H1 (cell line): ENCODE data around the gene B3GALT4. TPM values are rescaled to one million over a fixed set of nuclear protein-coding genes. Genes with fewer than 3 reads are reported as not detected.

Experiments used
- CTCF ChIA-PET: fragments of 300-600 bp; sonication (Branson Sonifier 250); formaldehyde crosslinking; loops from one replicate; lab custom pipeline; 2021; ENCODE audit not compliant: partially characterized antibody; lab: Charles Lee
- POLR2A ChIA-PET: fragments of 300-600 bp; sonication (Branson Sonifier 250); formaldehyde crosslinking; loops from one replicate; lab custom pipeline; 2021; ENCODE audit warnings: inconsistent platforms; ENCODE audit not compliant: partially characterized antibody; lab: Charles Lee
- DNase-seq, 2 experiments: peaks; one replicate each; pipeline versions ENCODE4 v3.0.0 to v3.0.0-alpha.2; 2010 to 2022; ENCODE audit warnings: low spot score in 2 of 2, low read depth in 1 of 2, mixed read lengths in 1 of 2
- FAIRE-seq: peaks from 2 replicates; lab custom pipeline; 2011; peaks lifted over from hg19 to GRCh38; lab: Jason Lieb, UNC
- H2AFZ ChIP-seq: 2 replicates; pipeline ENCODE4 v1.8.1; 2012; ENCODE audit warnings: low read length, inconsistent platforms
- H2AK5ac ChIP-seq: 2 replicates; pipeline ENCODE4 v1.6.1; 2013; ENCODE audit warnings: low read depth, low read length
- H2BK120ac ChIP-seq: replicated peaks from 2 replicates; pipeline ENCODE3; 2013; ENCODE audit warnings: low read depth, low read length, inconsistent platforms
- H2BK12ac ChIP-seq: 2 replicates; pipeline ENCODE4 v1.6.1; 2013; ENCODE audit warnings: low read depth, low read length
- H2BK15ac ChIP-seq: 2 replicates; pipeline ENCODE4 v1.6.1; 2013; ENCODE audit warnings: low read length
- H2BK20ac ChIP-seq: 2 replicates; pipeline ENCODE4 v1.6.1; 2013; ENCODE audit warnings: low read length
- H2BK5ac ChIP-seq: 2 replicates; pipeline ENCODE4 v1.6.1; 2013; ENCODE audit warnings: low read depth, low read length
- H3K14ac ChIP-seq: 2 replicates; pipeline ENCODE4 v1.6.1; 2013; ENCODE audit warnings: inconsistent platforms; ENCODE audit not compliant: insufficient read length
- H3K18ac ChIP-seq: 2 replicates; pipeline ENCODE4 v1.6.1; 2013; ENCODE audit warnings: low read length; ENCODE audit errors: extremely low read depth
- H3K23ac ChIP-seq: 2 replicates; pipeline ENCODE4 v1.6.1; 2013; ENCODE audit warnings: inconsistent platforms; ENCODE audit not compliant: insufficient read length
- H3K23me2 ChIP-seq: 2 replicates; pipeline ENCODE4 v1.6.1; 2013; ENCODE audit warnings: low read depth, low read length
- H3K27ac ChIP-seq: 2 replicates; pipeline ENCODE4 v1.6.1; 2011; ENCODE audit warnings: low read depth, low read length, inconsistent platforms
- H3K27me3 ChIP-seq, 4 experiments: replicated peaks in 1 of 4; 1 replicate in 1 of 4; 2 replicates in 3 of 4; pipeline versions ENCODE4 v1.6.1 to v1.8.1; 2011 to 2013; ENCODE audit warnings: low read length in 3 of 4, mild to moderate bottlenecking in 3 of 4, inconsistent platforms in 2 of 4, mixed read lengths in 2 of 4, moderate library complexity in 1 of 4; ENCODE audit not compliant: control insufficient read depth in 3 of 4, insufficient read depth in 3 of 4; ENCODE audit errors: extremely low read depth in 1 of 4
- H3K36me3 ChIP-seq, 4 experiments: 2 replicates each; pipeline versions ENCODE4 v1.6.1 to v1.8.1; 2011 to 2013; ENCODE audit warnings: mild to moderate bottlenecking in 4 of 4, low read length in 3 of 4, moderate library complexity in 2 of 4, control low read depth in 1 of 4, inconsistent platforms in 1 of 4; ENCODE audit not compliant: insufficient read depth in 4 of 4, control insufficient read depth in 2 of 4
- H3K4ac ChIP-seq: replicated peaks from 2 replicates; pipeline ENCODE3; 2013; ENCODE audit warnings: low read length, low read depth, mixed read lengths, inconsistent platforms; ENCODE audit not compliant: insufficient read length
- H3K4me1 ChIP-seq, 4 experiments: replicated peaks in 1 of 4; 1 replicate in 1 of 4; 2 replicates in 3 of 4; pipeline versions ENCODE4 v1.6.1 to v1.8.1; 2011 to 2013; ENCODE audit warnings: low read length in 3 of 4, inconsistent platforms in 2 of 4, mixed read lengths in 1 of 4; ENCODE audit not compliant: insufficient read depth in 4 of 4, control insufficient read depth in 3 of 4
- H3K4me2 ChIP-seq, 2 experiments: 2 replicates each; pipeline versions ENCODE4 v1.6.1 to v1.8.1; 2011 to 2013; ENCODE audit warnings: low read depth in 2 of 2, low read length in 2 of 2, control low read depth in 1 of 2, inconsistent platforms in 1 of 2, mild to moderate bottlenecking in 1 of 2; ENCODE audit not compliant: insufficient read depth in 1 of 2
- H3K4me3 ChIP-seq, 4 experiments: fragments of 200-600, 300-600 bp in 1 of 4; sonication (generic), shearing (Covaris generic), sonication (Bioruptor Twin) in 1 of 4; 2 replicates each; pipeline versions ENCODE4 v1.5.1 to v1.8.1; 2011 to 2016; ENCODE audit warnings: low read length in 4 of 4, low read depth in 3 of 4, control low read depth in 2 of 4, inconsistent platforms in 2 of 4, mild to moderate bottlenecking in 2 of 4, mixed read lengths in 1 of 4, moderate library complexity in 1 of 4; ENCODE audit not compliant: insufficient read depth in 2 of 4; ENCODE audit errors: extremely low read depth in 1 of 4
- H3K56ac ChIP-seq: replicated peaks from 2 replicates; pipeline ENCODE3; 2013; ENCODE audit warnings: low read depth, mild to moderate bottlenecking, mixed read lengths, low read length, inconsistent platforms; ENCODE audit not compliant: insufficient read length
- H3K79me1 ChIP-seq: 2 replicates; pipeline ENCODE4 v1.6.1; 2013; ENCODE audit warnings: low read depth, low read length, control low read depth
- H3K79me2 ChIP-seq, 2 experiments: 2 replicates each; pipeline versions ENCODE4 v1.6.1 to v1.8.1; 2012 to 2013; ENCODE audit warnings: low read length in 2 of 2, mild to moderate bottlenecking in 2 of 2, inconsistent platforms in 1 of 2; ENCODE audit not compliant: insufficient read depth in 2 of 2, control insufficient read depth in 1 of 2
- H3K9ac ChIP-seq, 4 experiments: replicated peaks in 1 of 4; 1 replicate in 1 of 4; 2 replicates in 3 of 4; pipeline versions ENCODE4 v1.6.1 to v1.8.1; 2011 to 2013; ENCODE audit warnings: low read depth in 3 of 4, low read length in 3 of 4, control low read depth in 2 of 4, mild to moderate bottlenecking in 2 of 4, moderate library complexity in 2 of 4, inconsistent platforms in 1 of 4; ENCODE audit errors: extremely low read depth in 1 of 4
- H3K9me3 ChIP-seq, 2 experiments: 2 replicates each; pipeline versions ENCODE4 v1.6.1 to v1.8.1; 2012 to 2013; ENCODE audit warnings: mild to moderate bottlenecking in 2 of 2, moderate library complexity in 2 of 2, control low read depth in 1 of 2, inconsistent platforms in 1 of 2, low read depth in 1 of 2, low read length in 1 of 2, mixed read lengths in 1 of 2; ENCODE audit not compliant: insufficient read depth in 2 of 2
- H4K20me1 ChIP-seq, 2 experiments: replicated peaks in 1 of 2; 2 replicates each; pipeline versions ENCODE3 to v1.8.1; 2011 to 2013; ENCODE audit warnings: inconsistent platforms in 2 of 2, low read length in 2 of 2, mild to moderate bottlenecking in 1 of 2; ENCODE audit not compliant: insufficient read depth in 2 of 2, control insufficient read depth in 1 of 2
- H4K5ac ChIP-seq: 2 replicates; pipeline ENCODE4 v1.6.1; 2013; ENCODE audit warnings: low read length, low read depth, mixed read lengths, inconsistent platforms; ENCODE audit not compliant: insufficient read length
- H4K8ac ChIP-seq: 2 replicates; pipeline ENCODE4 v1.8.0; 2013; ENCODE audit warnings: mild to moderate bottlenecking, moderate library complexity, low read length, inconsistent platforms; ENCODE audit not compliant: insufficient read depth; ENCODE audit errors: extremely low read depth
- H4K91ac ChIP-seq: replicated peaks from 2 replicates; pipeline ENCODE3; 2013; ENCODE audit warnings: low read length, mixed read lengths, inconsistent platforms; ENCODE audit not compliant: insufficient read length
- CBX5 ChIP-seq: fragments of 300-800, 300-1000 bp; sonication (generic); IDR thresholded peaks from 2 replicates; pipeline ENCODE4 v1.7.1; 2016; ENCODE audit warnings: antibody characterized with exemption, low read length, low read depth
- GTF2F1 ChIP-seq: IDR thresholded peaks from 2 replicates; pipeline ENCODE4 v1.6.1; 2012; ENCODE audit warnings: low read depth, low read length, improper control_type of control experiment, borderline replicate concordance
- KDM5A ChIP-seq: fragments of 200-600 bp; IDR thresholded peaks from 2 replicates; pipeline ENCODE4 v1.7.1; 2012; ENCODE audit warnings: mild to moderate bottlenecking, low read length, inconsistent platforms, mixed read lengths
- POLR2AphosphoS5 ChIP-seq: IDR thresholded peaks from 2 replicates; pipeline ENCODE4 v1.6.1; 2011; ENCODE audit warnings: low read depth, low read length
- RFX5 ChIP-seq: IDR thresholded peaks from 2 replicates; pipeline ENCODE4 v1.6.1; 2011; ENCODE audit warnings: low read depth, low read length, improper control_type of control experiment, borderline replicate concordance
- SIX5 ChIP-seq: IDR thresholded peaks from 2 replicates; pipeline ENCODE4 v1.6.1; 2011; ENCODE audit warnings: mild to moderate bottlenecking, low read depth, low read length
- WGBS, 2 experiments: shearing (Covaris generic) in 1 of 2; methylation state at CpG; one replicate each; pipeline versions ENCODE4 v1.1.6 to v1.1.7; 2013 to 2015; ENCODE audit warnings: low lambda C conversion rate in 2 of 2, mixed read lengths in 2 of 2, inconsistent platforms in 1 of 2, low coverage in 1 of 2, missing lambda C conversion rate in 1 of 2; ENCODE audit not compliant: insufficient replicate concordance in 2 of 2, insufficient coverage in 1 of 2, insufficient read length in 1 of 2; ENCODE audit errors: extremely low coverage in 1 of 2, missing lambda C conversion rate in 1 of 2; 5-methylcytosine and 5-hydroxymethylcytosine counted together
- polyA plus RNA-seq, 7 experiments: library from polyadenylated mRNA; depleted of rRNA in 3 of 7; stranded (reverse) in 5 of 7; unstranded in 2 of 7; fragments of >200 nt in 5 of 7; fragments of 200-250 nt in 2 of 7; gene quantifications; 1 replicate in 5 of 7; 2 replicates in 1 of 7; 4 replicates in 1 of 7; pipeline versions ENCODE4 v1.2.1 to v1.2.3, GENCODE V29; 2011 to 2013; ENCODE audit warnings: missing spikeins in 2 of 7, mixed read lengths in 2 of 7
- total RNA-seq: library from RNA; stranded (reverse); fragmentation: NEBNext Ultra II Directional; extraction: Animal tissue kit (Norgen Biotek cat#: 25700); gene quantifications from 2 replicates; pipeline ENCODE4 v1.2.1, GENCODE V29; 2021

The B3GALT4 gene
- total and polyA plus RNA-seq, 2 of the 8 experiments (the other 6 are each of a cell fraction or from before 2014, with no cell fraction given): 2.2 to 3.0 TPM

GRCh38 chr6:33295621-33296369 is 18.9 kb downstream of the B3GALT4 start:
- CTCF ChIA-PET: interaction anchor here (1.4 to 6.2 kb wide), 2 partner anchors 17 to 24 kb away, joined by 5 to 77 read pairs; partner anchors contain the start of genes B3GALT4, RPS18 and VPS52
- POLR2A ChIA-PET: interaction anchor here (1.4 to 16.7 kb wide), 5 partner anchors 7 to 138 kb away, joined by 3 to 337 read pairs (median 70); partner anchors contain the start of genes B3GALT4, PFDN6, RPS18 and TAPBP
- no peak overlapping the region for H3K27ac ChIP-seq
- no peak overlapping the region for H2BK5ac ChIP-seq
- H2BK15ac ChIP-seq: no peak overlapping the region
- no peaks in the 10 kb centered on the region for H3K9me3 ChIP-seq
- H4K5ac ChIP-seq: no peak overlapping the region
- H3K79me1 ChIP-seq: peaks cover 6% of the 10 kb centered on the region; the same call in 1 of the 2 replicates
- H4K8ac ChIP-seq: no peak overlapping the region
- no peak overlapping the region for H3K56ac ChIP-seq
- H2AK5ac ChIP-seq: no peak overlapping the region
- H3K4me1 ChIP-seq: peaks cover 0 to 6% (median 4%) of the 10 kb centered on the region in 4 experiments; a peak in 6 of 7 replicates
- no peak overlapping the region for H2BK20ac ChIP-seq
- H2BK12ac ChIP-seq: no peak overlapping the region
- TF ChIP-seq CBX5 (no peak), RFX5 (no peak), SIX5 (no peak), GTF2F1 (no peak), KDM5A (no peak), POLR2AphosphoS5 (no peak)
- H3K23me2 ChIP-seq: peaks cover 16% of the 10 kb centered on the region
- H3K79me2 ChIP-seq: peaks cover 0 to 18% of the 10 kb centered on the region in 2 experiments; a peak in 2 of 4 replicates
- H3K14ac ChIP-seq: no peak overlapping the region
- peaks cover 0 to 3% of the 10 kb centered on the region in 2 experiments for H4K20me1 ChIP-seq
- H2BK120ac ChIP-seq: no peak overlapping the region
- no peak overlapping the region; a peak in 1 of 4 replicates for H3K4me2 ChIP-seq
- H2AFZ ChIP-seq: no peak overlapping the region
- no peak overlapping the region for H3K23ac ChIP-seq
- H3K4ac ChIP-seq: no peak overlapping the region
- DNase-seq (no peak), FAIRE-seq (no peak)
- peak overlapping the region in 1 of 4 experiments; percentile 37; a peak in 2 of 7 replicates for H3K9ac ChIP-seq
- 88% methylated on average over 11 of the region's 15 CpGs; no CpG with 5 or more reads in 1 of the 2 experiments for WGBS, 2 experiments
- no peaks in the 10 kb centered on the region for H3K27me3 ChIP-seq
- no peak overlapping the region for H3K18ac ChIP-seq
- peaks cover 12 to 21% (median 17%) of the 10 kb centered on the region in 4 experiments; a peak in 7 of 8 replicates for H3K36me3 ChIP-seq
- H4K91ac ChIP-seq: no peak overlapping the region
- H3K4me3 ChIP-seq: no peak overlapping the region
